T-helper 22 cell (primary cell): ENCODE measurements around the gene MRFAP1.

Experiments
- DNase-seq: peaks from one replicate; pipeline ENCODE4 v3.0.0-alpha.2; 2020; ENCODE audit warnings: low read depth

The MRFAP1 gene

GRCh38 chr4:6640292-6641163, at the start of gene MRFAP1:
MRFAP1 (plus strand) TSS chr4:6640685; CDS start chr4:6640863, 178 bp downstream.
- peak; percentile 92 for DNase-seq

- DNase-seq, result no peak
These were observed 49.2 kb upstream of the MRFAP1 start for GRCh38 chr4:6591313-6591712.

- no peak for DNase-seq
These were observed 48.7 kb upstream of the MRFAP1 start for GRCh38 chr4:6591781-6592180.

GRCh38 chr4:6592804-6593563, 47.5 kb upstream of the MRFAP1 start:
- no peak for DNase-seq

GRCh38 chr4:6594341-6594740, 46.1 kb upstream of the MRFAP1 start:
- no peak for DNase-seq

- no peak for DNase-seq
These were observed 45.6 kb upstream of the MRFAP1 start for GRCh38 chr4:6594826-6595355.

GRCh38 chr4:6595897-6596537, 44.5 kb upstream of the MRFAP1 start:
- no peak for DNase-seq

- DNase-seq, result no peak
These were observed 43.5 kb upstream of the MRFAP1 start for GRCh38 chr4:6596948-6597347.

- DNase-seq, result no peak
These were observed 42.4 kb upstream of the MRFAP1 start for GRCh38 chr4:6598127-6598526.

- DNase-seq, result no peak
These were observed 41.8 kb upstream of the MRFAP1 start for GRCh38 chr4:6598641-6599040.

GRCh38 chr4:6601661-6602250, 38.7 kb upstream of the MRFAP1 start:
- no peak for DNase-seq

GRCh38 chr4:6602289-6602688, 38.2 kb upstream of the MRFAP1 start:
- no peak for DNase-seq

- DNase-seq, result no peak
These were observed 37.4 kb upstream of the MRFAP1 start for GRCh38 chr4:6603128-6603527.

- no peak for DNase-seq
These were observed 35.4 kb upstream of the MRFAP1 start for GRCh38 chr4:6605114-6605513.

- DNase-seq, result no peak
These were observed 34.9 kb upstream of the MRFAP1 start for GRCh38 chr4:6605605-6606004.

- DNase-seq, result no peak
These were observed 33.8 kb upstream of the MRFAP1 start for GRCh38 chr4:6606465-6607235.

GRCh38 chr4:6607368-6608055, 33.0 kb upstream of the MRFAP1 start:
- no peak for DNase-seq

GRCh38 chr4:6608758-6609414, 31.6 kb upstream of the MRFAP1 start:
- DNase-seq, result no peak

- DNase-seq, result no peak
These were observed 30.9 kb upstream of the MRFAP1 start for GRCh38 chr4:6609415-6610079.
